Measurements from ENCODE around the gene CBFA2T3. TPM values are rescaled to one million over a fixed set of nuclear protein-coding genes. Genes with fewer than 3 reads are reported as not detected.

The CBFA2T3 gene
- polyA plus RNA-seq, 3 donors: 5.3 to 32.2 (median 6.2) TPM

GRCh38 chr16:88851616-88852015 lies 125.4 kb downstream of the CBFA2T3 start:
- peaks cover 0 to 2% (median 0%) of the 10 kb centered on the region in 3 donors for H3K27me3 Mint-ChIP-seq (ENCODE audit: low read depth in 3 of 3)
- H3K27ac ChIP-seq (ENCODE audit: low read depth in 1 of 2, low read length in 2 of 2): no peak overlapping the region
- H3K36me3 Mint-ChIP-seq: peaks cover 26 to 46% of the 10 kb centered on the region in 2 donors
- H3K9ac ChIP-seq (ENCODE audit: insufficient read depth, low read length, poor library complexity, severe bottlenecking): no peak overlapping the region
- peaks cover 40% of the 10 kb centered on the region for H3K4me1 Mint-ChIP-seq
- H3K27ac Mint-ChIP-seq: no peak overlapping the region
- 98% methylated on average over 19 of the region's 19 CpGs for WGBS (ENCODE audit: insufficient coverage)
- no peak overlapping the region for H3K4me2 ChIP-seq (replicated peaks; ENCODE audit: extremely low read depth, low read length, poor library complexity, severe bottlenecking)
- no peak overlapping the region for H3K4me3 Mint-ChIP-seq
- H3K9me3 ChIP-seq (replicated peaks in 1 of 2; ENCODE audit: control insufficient read depth in 1 of 2, insufficient read depth in 1 of 2, low read length in 2 of 2): no peaks in the 10 kb centered on the region
- no peak overlapping the region for H2AFZ ChIP-seq (ENCODE audit: insufficient read depth, low read depth, low read length, poor library complexity, severe bottlenecking)
- DNase-seq: no peak
- peaks cover 83% of the 10 kb centered on the region for H4K20me1 ChIP-seq (ENCODE audit: insufficient read depth, low read length)
- intact Hi-C loops (cut with micrococcal nuclease): loop anchor here (10.0 kb wide), 2 partner anchors 363 to 653 kb away; partner anchors contain the start of genes SPG7 (in 1 of the 2) and ZNF778 (in 1 of the 2)
- no peaks in the 10 kb centered on the region for H3K9me3 Mint-ChIP-seq
- H3K27me3 ChIP-seq (ENCODE audit: control insufficient read depth in 2 of 2, insufficient read depth in 2 of 2, low read length in 2 of 2): no peaks in the 10 kb centered on the region
- H3K4me1 ChIP-seq (ENCODE audit: control insufficient read depth in 1 of 2, insufficient read depth in 2 of 2, low read length in 2 of 2): peaks cover 37 to 38% of the 10 kb centered on the region in 2 donors
- TF ChIP-seq, protein P1, sequence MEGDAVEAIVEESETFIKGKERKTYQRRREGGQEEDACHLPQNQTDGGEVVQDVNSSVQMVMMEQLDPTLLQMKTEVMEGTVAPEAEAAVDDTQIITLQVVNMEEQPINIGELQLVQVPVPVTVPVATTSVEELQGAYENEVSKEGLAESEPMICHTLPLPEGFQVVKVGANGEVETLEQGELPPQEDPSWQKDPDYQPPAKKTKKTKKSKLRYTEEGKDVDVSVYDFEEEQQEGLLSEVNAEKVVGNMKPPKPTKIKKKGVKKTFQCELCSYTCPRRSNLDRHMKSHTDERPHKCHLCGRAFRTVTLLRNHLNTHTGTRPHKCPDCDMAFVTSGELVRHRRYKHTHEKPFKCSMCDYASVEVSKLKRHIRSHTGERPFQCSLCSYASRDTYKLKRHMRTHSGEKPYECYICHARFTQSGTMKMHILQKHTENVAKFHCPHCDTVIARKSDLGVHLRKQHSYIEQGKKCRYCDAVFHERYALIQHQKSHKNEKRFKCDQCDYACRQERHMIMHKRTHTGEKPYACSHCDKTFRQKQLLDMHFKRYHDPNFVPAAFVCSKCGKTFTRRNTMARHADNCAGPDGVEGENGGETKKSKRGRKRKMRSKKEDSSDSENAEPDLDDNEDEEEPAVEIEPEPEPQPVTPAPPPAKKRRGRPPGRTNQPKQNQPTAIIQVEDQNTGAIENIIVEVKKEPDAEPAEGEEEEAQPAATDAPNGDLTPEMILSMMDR (IDR thresholded peaks at IDR 0.05): no peak
- peaks cover 35% of the 10 kb centered on the region for H3K79me2 ChIP-seq (ENCODE audit: insufficient read depth, low read length)
- H3K36me3 ChIP-seq (replicated peaks in 1 of 2; ENCODE audit: control insufficient read depth in 1 of 2, insufficient read depth in 2 of 2, low read length in 2 of 2): peaks cover 22 to 24% of the 10 kb centered on the region in 2 donors
- H3K4me3 ChIP-seq (replicated peaks in 1 of 3; ENCODE audit: low read depth in 2 of 3, low read length in 3 of 3): no peak overlapping the region

GRCh38 chr16:88850531-88851199 lies 126.3 kb downstream of the CBFA2T3 start:
- intact Hi-C loops (cut with micrococcal nuclease): loop anchor here (10.0 kb wide), 2 partner anchors 364 to 654 kb away; partner anchors contain the start of genes SPG7 (in 1 of the 2) and ZNF778 (in 1 of the 2)
- Histone ChIP-seq H2AFZ (ENCODE audit: insufficient read depth, low read depth, low read length, poor library complexity, severe bottlenecking) (no peak overlapping the region), H3K27me3 (ENCODE audit: control insufficient read depth in 2 of 2, insufficient read depth in 2 of 2, low read length in 2 of 2) (no peaks in the 10 kb centered on the region), H3K9ac (ENCODE audit: insufficient read depth, low read length, poor library complexity, severe bottlenecking) (no peak overlapping the region), H3K4me2 (replicated peaks; ENCODE audit: extremely low read depth, low read length, poor library complexity, severe bottlenecking) (no peak overlapping the region), H3K27ac (ENCODE audit: low read depth in 1 of 2, low read length in 2 of 2) (no peak overlapping the region), H3K36me3 (replicated peaks in 1 of 2; ENCODE audit: control insufficient read depth in 1 of 2, insufficient read depth in 2 of 2, low read length in 2 of 2) (peaks cover 22 to 24% of the 10 kb centered on the region in 2 donors), H3K4me3 (replicated peaks in 1 of 3; ENCODE audit: low read depth in 2 of 3, low read length in 3 of 3) (no peak overlapping the region), H3K79me2 (ENCODE audit: insufficient read depth, low read length) (peaks cover 28% of the 10 kb centered on the region), H3K4me1 (ENCODE audit: control insufficient read depth in 1 of 2, insufficient read depth in 2 of 2, low read length in 2 of 2) (peaks cover 30 to 31% of the 10 kb centered on the region in 2 donors), H3K9me3 (replicated peaks in 1 of 2; ENCODE audit: control insufficient read depth in 1 of 2, insufficient read depth in 1 of 2, low read length in 2 of 2) (no peaks in the 10 kb centered on the region), H4K20me1 (ENCODE audit: insufficient read depth, low read length) (peaks cover 87% of the 10 kb centered on the region)
- 98% methylated on average over 31 of the region's 33 CpGs for WGBS (ENCODE audit: insufficient coverage)
- Mint-ChIP-seq H3K27me3 (ENCODE audit: low read depth in 3 of 3) (peaks cover 0 to 2% (median 0%) of the 10 kb centered on the region in 3 donors), H3K27ac (no peak overlapping the region), H3K36me3 (peaks cover 28 to 51% of the 10 kb centered on the region in 2 donors), H3K4me1 (peaks cover 36% of the 10 kb centered on the region), H3K4me3 (no peak overlapping the region), H3K9me3 (no peaks in the 10 kb centered on the region)
- TF ChIP-seq, protein P1 (IDR thresholded peaks at IDR 0.05): no peak
- no peak for DNase-seq

Data from CD14-positive monocyte (primary cell).